HG03457 (cell line): Measurements from ENCODE around the gene SGTB.
"Not testable (repeated sequence)": the region's sequence is repeated elsewhere in the genome, so short reads cannot be mapped to it uniquely, and the experiment has no call there.

ENCODE experiments used
- ATAC-seq: cut with Tn5 transposase; IDR thresholded peaks from one replicate; pipeline ENCODE4 v1.9.1; 2021; ENCODE audit warnings: moderate number of reproducible peaks; ENCODE audit not compliant: unreplicated experiment

The SGTB gene

GRCh38 chr5:65674749-65675148 is 47.2 kb downstream of the SGTB start:
- ATAC-seq: no peak

DNA sequence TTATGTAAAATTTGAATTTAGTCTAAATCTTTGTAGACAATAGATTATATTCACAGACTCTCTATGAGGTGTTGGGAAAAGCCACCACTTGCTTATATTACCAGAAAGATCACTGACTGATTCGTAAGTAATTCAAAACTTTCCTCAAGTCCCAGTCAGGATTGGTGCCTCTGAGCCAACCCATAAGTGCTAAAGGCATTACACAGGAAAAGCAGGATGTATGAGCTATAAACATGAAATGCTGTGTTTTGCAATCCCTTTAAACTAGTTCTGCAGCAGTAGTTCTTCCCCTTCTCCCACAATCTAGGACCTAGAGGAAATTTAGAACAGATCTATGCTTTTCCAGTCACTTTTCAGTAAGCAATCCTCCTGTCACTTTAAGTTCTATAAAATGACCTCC is 49.1 kb downstream of the SGTB start:
- no peak for ATAC-seq

- ATAC-seq: no peak
Measured at GRCh38 chr5:65668696-65669095, 53.2 kb downstream of the SGTB start.

- no peak for ATAC-seq
Measured at GRCh38 chr5:65663804-65664521, 57.9 kb downstream of the SGTB start.

DNA sequence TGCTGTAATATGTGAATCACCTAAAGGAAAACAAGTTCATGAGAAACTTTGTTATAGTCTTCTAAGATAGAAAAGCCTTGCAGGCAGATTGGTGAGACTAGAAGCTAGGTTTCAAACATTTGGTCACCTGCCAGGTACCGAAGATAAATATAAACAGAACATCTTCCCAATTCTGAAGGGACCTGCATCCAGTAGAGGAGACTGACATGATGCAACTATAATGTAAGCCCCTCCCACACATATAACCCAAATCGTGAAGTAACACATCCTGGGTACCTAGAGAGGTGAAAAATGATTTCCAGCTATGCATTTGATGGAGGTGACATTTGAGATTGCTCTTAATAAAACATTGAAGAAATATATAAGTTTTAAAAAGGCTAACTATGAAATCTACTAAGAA is 67.2 kb downstream of the SGTB start:
- no peak for ATAC-seq

- ATAC-seq: no peak
Measured at GRCh38 chr5:65651144-65651543, 70.8 kb downstream of the SGTB start.

- no peak for ATAC-seq
Measured at GRCh38 chr5:65647941-65648340, 74.0 kb downstream of the SGTB start.

- no peak for ATAC-seq
Measured at GRCh38 chr5:65646938-65647337, 75.0 kb downstream of the SGTB start.

- no peak for ATAC-seq
Measured at GRCh38 chr5:65640240-65640639, 81.7 kb downstream of the SGTB start.

- ATAC-seq: no peak
Measured at GRCh38 chr5:65630981-65631380, 90.9 kb downstream of the SGTB start.

DNA sequence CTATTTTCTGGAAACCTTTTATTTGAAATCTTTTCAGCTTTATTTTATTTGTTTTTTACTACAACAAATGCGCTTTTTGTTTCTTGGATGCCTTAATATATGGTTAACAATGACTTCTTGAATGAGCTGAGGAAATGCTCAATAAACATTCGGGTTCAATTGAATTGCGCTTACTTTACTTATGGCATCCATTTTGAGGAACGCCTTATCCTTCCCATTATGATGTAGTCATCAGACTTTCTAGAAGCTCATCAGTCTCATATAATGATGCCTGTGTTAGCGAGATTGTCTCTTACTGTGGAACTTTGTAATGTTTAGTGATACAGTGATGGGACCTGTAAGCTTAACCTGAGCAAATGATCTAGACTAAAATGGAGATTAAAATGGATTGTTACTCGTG is 96.2 kb downstream of the SGTB start:
- ATAC-seq: no peak

- peak; percentile 60 for ATAC-seq
Measured at GRCh38 chr5:65624571-65625555, 97.0 kb downstream of the SGTB start, which contains the start of the genes SHLD3 and TRAPPC13. SHLD3 (plus strand) TSS chr5:65625027; CDS start chr5:65629588, 4,561 bp downstream. TRAPPC13 (plus strand) TSS chr5:65625027; CDS start chr5:65625061, 34 bp downstream.

DNA sequence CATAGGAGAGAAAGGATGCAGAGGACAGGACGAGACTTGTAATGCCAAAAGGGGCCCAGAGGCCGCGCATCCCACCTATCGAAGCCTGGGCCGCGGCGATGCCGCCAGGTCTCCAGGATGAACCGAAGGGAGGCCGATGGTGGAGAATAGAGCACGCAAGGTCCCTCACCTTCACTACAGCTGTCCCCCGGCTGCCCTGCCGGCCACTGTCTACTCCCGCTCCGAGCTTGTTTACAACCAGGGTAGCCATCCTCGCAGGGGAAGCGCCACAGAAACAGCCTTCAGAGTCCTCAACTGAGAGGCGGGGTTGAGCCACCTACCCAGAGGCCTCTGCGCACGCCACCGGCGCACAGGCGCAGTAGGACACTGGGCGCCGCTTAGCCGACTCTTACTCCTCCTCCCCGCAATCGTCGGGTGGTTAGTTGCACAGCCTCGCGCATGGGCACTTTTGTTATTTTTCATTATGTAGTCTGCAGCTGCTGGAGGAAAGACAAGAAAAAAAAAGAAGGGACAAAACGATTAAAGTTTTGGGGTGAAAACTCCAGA is 97.8 kb downstream of the SGTB start, which contains the start of gene TRIM23:
TSS of gene TRIM23 (minus strand) at position 309 of the 546 bp plus-strand sequence. CDS start at position 250, 59 bp downstream.
- ATAC-seq: peak; percentile 92

- no peak for ATAC-seq
Measured at GRCh38 chr5:65623482-65623881, 98.4 kb downstream of the SGTB start.

DNA sequence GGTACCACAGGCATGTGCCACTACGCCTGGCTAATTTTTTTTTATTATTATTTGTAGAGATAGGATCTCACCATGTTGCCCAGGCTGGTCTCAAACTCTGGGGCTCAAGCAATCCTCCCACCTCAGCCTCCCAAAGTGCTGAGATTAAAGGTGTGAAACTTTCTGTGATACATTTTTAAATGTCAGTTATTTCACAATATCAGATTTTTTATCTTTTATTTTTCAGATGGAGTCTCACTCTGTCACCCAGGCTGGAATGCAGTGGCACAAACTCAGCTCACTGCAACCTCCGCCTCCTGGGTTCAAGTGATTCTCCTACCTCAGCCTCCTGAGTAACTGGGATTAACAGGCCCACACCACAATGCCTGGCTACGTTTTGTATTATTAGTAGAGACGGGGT is 99.9 kb downstream of the SGTB start:
- not testable (repeated sequence) for ATAC-seq

- ATAC-seq: no peak
Measured at GRCh38 chr5:65620021-65620420, 101.9 kb downstream of the SGTB start.
